Fibroblast of skin of abdomen (primary cell): ENCODE data around the gene PPP3CA.
"Not testable (repeated sequence)": the region's sequence is repeated elsewhere in the genome, so short reads cannot be mapped to it uniquely, and the experiment has no call there.

Experiments
- DNase-seq: peaks from one replicate; pipeline ENCODE4 v3.0.0-alpha.2; 2013

PPP3CA gene

GRCh38 chr4:101251261-101251660 lies 96.1 kb downstream of the PPP3CA start:
- DNase-seq: no peak

- DNase-seq: no peak
These were observed 103.0 kb downstream of the PPP3CA start for GRCh38 chr4:101244349-101244748.

DNA sequence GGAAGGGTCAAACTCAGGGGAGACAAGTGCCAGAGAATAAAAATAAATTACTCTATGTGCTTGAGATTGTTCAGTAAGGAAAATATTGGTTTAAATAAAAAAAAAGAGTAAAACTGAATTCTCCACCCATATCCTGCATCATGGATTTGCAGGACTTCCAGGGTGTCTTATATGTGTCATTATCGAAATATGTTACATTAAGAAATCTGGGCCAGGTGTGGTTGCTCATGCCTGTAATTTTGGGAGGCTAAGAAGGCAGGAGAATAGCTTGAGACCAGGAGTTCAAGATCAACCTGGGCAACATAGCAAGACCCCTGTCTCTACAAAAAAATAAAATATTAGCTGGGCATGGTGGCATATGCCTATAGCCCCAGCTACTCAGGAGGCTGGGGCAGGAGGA lies 104.9 kb downstream of the PPP3CA start:
- no peak for DNase-seq

DNA sequence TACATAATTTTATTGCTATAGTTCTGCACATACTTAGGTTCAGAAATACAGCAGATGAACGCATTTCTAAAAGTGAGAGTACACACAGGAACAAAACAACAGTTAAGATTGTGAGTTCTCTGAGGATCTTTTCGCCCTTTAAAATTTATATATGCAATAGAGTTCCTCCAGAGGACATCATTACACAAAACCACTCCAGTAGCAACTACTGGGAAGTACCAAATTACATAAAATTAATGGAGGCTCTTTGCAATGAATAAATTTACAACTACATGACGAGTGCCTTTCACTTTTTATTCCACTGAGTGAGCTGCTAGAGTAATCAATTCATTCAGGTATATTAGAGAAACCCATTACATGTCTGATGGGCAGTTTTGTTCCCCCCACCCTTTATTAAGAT lies 107.2 kb downstream of the PPP3CA start:
- DNase-seq: no peak

DNA sequence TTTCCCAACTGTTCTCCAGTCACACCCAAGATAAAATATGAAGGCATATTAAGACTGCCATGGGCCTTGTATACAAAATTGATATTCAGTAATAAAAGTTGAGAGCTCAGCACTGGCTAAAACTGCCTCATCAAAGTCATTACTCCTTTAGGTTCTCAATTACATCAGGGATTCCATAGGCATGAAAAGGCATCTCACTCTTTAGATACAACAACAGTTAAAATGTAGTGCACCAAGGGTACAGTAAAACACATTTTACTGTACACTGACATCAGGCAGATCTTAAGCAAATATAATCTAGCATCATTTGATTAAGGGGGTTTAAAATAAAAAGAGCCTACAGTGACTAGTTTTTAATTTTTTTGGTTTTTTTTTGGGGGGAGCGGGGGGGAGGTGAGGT lies 107.7 kb downstream of the PPP3CA start:
- peak; percentile 62 for DNase-seq

DNA sequence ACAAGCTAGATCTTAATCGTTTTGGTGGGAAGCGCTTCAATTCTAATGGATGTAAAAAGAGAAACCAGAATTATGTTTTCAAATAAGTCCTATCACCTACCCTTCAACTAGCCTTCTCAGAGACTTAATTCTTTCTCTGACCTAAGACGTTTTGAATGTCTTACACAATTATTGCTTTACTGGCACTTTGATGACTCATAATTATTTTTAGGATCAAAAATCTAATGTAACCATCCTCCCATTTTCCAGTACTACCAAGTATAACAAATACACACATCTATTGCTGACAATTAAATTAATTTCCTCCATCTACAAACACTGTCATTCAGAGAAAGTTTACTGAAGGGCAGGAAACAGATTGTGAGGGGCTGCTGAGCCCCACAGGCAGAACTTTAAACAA lies 108.6 kb downstream of the PPP3CA start:
- peak; percentile 44 for DNase-seq

DNA sequence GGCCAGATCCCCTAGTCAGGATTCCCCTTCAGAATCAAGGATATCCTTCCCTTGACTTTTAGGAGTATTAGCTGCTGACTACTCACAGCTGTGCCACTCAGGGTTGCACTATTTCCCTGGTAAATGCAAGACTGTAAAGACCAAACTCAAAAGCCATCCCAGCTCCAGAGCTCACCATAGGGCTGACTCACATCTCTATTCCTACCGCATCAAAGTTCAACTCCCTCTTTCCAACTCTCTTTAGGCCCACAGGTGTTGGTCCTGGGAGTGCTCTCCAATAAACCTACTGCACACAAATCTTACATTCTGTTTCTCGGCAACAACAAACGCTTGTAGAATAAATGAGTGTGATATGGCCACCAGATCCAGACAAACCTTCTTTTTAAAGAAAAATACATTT lies 109.6 kb downstream of the PPP3CA start:
- no peak for DNase-seq

DNA sequence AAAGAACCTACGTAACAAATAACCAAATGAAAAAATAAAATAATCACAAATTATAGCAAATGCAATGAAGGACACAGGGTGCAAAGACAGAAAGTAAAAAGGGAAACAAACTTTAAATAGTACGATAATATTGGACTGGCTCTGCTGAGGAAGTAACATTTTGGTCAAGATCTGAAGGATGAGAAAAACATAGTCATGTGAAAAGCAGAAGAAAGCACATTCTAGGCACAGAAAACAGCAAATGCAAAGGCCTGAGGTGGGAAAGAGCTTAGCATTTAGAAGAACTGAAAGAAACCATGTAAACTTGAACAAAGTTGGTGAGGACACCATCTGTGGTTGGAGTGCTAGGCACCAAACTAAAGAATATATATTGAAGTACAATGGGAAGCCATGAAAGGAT lies 111.2 kb downstream of the PPP3CA start:
- no peak for DNase-seq

GRCh38 chr4:101234141-101234540 lies 113.2 kb downstream of the PPP3CA start:
- DNase-seq: not testable (repeated sequence)

- peak; percentile 84 for DNase-seq
These were observed 115.1 kb downstream of the PPP3CA start for GRCh38 chr4:101232074-101232776.

- peak; percentile 23 for DNase-seq
These were observed 116.4 kb downstream of the PPP3CA start for GRCh38 chr4:101230801-101231426.

- peak; percentile 74 for DNase-seq
These were observed 118.2 kb downstream of the PPP3CA start for GRCh38 chr4:101229116-101229515.

GRCh38 chr4:101227715-101228114 lies 119.6 kb downstream of the PPP3CA start:
- DNase-seq: no peak

DNA sequence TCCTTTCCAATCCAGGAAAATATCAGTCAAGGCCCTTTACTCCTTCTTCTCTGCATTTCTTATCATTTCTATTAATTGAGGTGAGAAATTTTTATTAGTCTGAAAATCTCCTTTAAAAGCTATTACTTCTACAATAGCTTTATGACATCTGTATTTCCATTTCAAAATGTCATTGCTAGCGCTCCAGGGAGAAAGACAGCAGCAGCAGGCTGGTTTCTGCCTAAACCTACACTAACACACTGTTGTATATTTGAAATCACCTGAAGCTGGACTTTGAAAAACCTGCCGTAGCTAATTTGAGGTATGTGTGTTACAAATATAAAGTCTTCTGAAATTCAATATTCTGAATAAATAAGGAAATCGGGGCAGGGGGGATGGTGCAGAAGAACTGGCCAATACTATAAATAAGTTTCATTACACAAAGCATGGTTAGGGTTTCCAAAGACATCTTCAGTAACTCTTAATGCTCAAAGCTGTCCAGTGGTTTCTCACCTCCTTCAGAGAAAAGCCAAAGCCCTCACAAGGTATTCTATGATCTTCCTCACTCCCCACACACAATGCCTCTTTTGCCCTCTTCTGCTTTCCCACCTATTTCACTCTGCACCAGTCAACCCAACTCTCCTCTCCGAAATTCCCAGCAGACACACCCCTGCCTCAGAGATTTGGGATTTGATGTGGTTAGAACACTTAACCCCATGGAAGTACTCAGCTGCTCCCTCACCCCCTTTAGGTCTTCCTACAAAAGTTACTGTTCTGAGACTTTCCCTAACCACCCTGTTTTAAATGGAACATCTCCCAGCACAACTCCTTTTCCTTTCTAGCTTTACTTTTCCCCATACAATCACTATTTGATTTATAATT lies 122.7 kb downstream of the PPP3CA start:
- no peak for DNase-seq

- DNase-seq: no peak
These were observed 125.0 kb downstream of the PPP3CA start for GRCh38 chr4:101222156-101222845.

GRCh38 chr4:101221294-101221693 lies 126.0 kb downstream of the PPP3CA start:
- DNase-seq: no peak

- DNase-seq: no peak
These were observed 128.4 kb downstream of the PPP3CA start for GRCh38 chr4:101218894-101219293.

- no peak for DNase-seq
These were observed 129.0 kb downstream of the PPP3CA start for GRCh38 chr4:101218346-101218745.

DNA sequence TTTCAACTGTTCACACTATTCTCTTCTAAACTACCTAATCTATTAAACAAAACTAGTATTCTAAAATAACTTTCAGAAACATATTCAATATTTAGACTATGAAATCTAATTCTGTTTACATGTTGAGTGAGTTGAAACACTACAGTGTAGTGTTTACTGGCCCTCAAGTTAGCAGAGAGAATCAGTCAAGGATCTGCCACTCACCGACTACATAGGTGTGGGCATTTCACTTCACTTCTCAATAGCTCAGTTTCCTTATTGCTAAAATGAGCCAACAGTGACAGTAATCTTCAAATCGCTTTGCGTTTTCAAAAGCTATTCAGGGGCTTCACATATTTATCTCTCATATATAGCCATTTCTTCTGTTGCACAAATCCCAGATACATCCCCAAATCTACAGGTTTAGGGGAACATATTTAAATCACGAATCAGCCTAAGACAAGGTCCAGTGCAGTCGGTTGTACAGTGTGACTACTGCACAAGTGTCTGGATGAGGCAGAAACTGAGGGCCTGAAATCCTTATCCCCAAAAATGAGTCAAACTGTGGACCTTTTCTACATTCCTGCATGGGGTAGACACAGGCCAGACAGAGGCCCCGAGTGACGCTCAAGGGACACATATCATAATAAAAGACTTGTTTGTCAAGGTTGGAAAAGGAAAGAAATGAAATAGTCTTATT lies 129.8 kb downstream of the PPP3CA start:
- DNase-seq: no peak

DNA sequence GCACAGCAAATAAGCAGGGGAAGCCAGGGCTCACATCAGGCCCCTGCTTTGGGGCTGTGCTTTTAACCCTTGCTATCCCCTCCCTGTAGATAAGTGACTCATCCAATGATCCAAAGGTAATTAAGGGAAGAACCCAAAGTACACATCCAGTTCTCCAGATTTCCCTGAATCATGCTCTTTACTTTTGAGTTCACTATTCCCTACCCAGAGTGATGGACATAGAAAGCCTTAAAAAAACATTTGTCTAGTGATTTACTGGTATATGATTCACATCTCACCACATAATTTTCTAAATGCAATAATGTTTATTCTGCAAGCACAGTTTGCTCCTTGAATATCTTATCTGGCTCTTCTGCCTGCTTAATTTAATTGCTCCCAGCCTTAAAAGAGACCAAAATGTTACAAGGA lies 136.2 kb downstream of the PPP3CA start:
- DNase-seq: peak; percentile 59

GRCh38 chr4:101210331-101210730 lies 137.0 kb downstream of the PPP3CA start:
- DNase-seq: no peak

- no peak for DNase-seq
These were observed 139.2 kb downstream of the PPP3CA start for GRCh38 chr4:101208171-101208570.
